K562 (cell line): ENCODE data around the gene HMSD. TPM values are rescaled to one million over a fixed set of nuclear protein-coding genes. Genes with fewer than 3 reads are reported as not detected.

Source experiments
- CTCF ChIP-seq, 3 experiments: IDR thresholded peaks in 2 of 3; conservative IDR thresholded peaks in 1 of 3; 2 replicates each; pipeline ENCODE4 v1.5.1; 2011 to 2012; ENCODE audit warnings: low read length in 3 of 3, mild to moderate bottlenecking in 3 of 3, control low read depth in 2 of 3, improper control_type of control experiment in 1 of 3, inconsistent platforms in 1 of 3, low read depth in 1 of 3, mixed read lengths in 1 of 3, moderate library complexity in 1 of 3; ENCODE audit not compliant: insufficient read depth in 2 of 3
- ID3 ChIP-seq, 2 experiments: fragments of 250-450 bp in 1 of 2; fragments of 450-650 bp in 1 of 2; sonication (Bioruptor Pico) in 1 of 2; IDR thresholded peaks; 2 replicates each; pipeline versions ENCODE4 v1.6.1 to v1.8.0; 2016 to 2021; ENCODE audit warnings: mild to moderate bottlenecking in 2 of 2, moderate library complexity in 2 of 2, missing compliant biosample characterization in 1 of 2, missing genetic modification characterization in 1 of 2
- KAT8 ChIP-seq: fragments of 450-650 bp; IDR thresholded peaks from 2 replicates; pipeline ENCODE4 v1.6.1; 2016; ENCODE audit warnings: low read depth, mild to moderate bottlenecking
- RAD21 ChIP-seq, 2 experiments: fragments of 250-450 bp in 1 of 2; fragments of 450-650 bp in 1 of 2; sonication (Bioruptor Pico) in 1 of 2; formaldehyde crosslinking in 1 of 2; IDR thresholded peaks in 1 of 2; conservative IDR thresholded peaks in 1 of 2; 2 replicates each; pipeline versions ENCODE4 v1.4.0 to v1.8.0; 2020 to 2022; ENCODE audit warnings: mild to moderate bottlenecking in 2 of 2, moderate library complexity in 1 of 2
- SMC3 ChIP-seq: conservative IDR thresholded peaks from 2 replicates; pipeline ENCODE4 v1.6.1; 2011; ENCODE audit warnings: low read depth, low read length, improper control_type of control experiment; ENCODE audit not compliant: insufficient read depth
- TEAD1 ChIP-seq, 2 experiments: fragments of 450-650 bp in 1 of 2; sonication (generic) in 1 of 2; formaldehyde crosslinking; IDR thresholded peaks; 2 replicates each; pipeline versions ENCODE4 v1.4.0 to v1.8.0; 2020 to 2022; ENCODE audit warnings: mild to moderate bottlenecking in 2 of 2, missing genetic modification reagents in 1 of 2
- ZNF277 ChIP-seq: fragments of 250-450 bp; sonication (Bioruptor Pico); IDR thresholded peaks from 2 replicates; pipeline ENCODE4 v1.8.0; 2022; ENCODE audit warnings: inconsistent platforms, mild to moderate bottlenecking, moderate library complexity, borderline replicate concordance
- ZNF311 ChIP-seq: fragments of 250-450 bp; sonication (Bioruptor Pico); IDR thresholded peaks from 2 replicates; pipeline ENCODE4 v1.4.0; 2020; ENCODE audit warnings: mild to moderate bottlenecking, moderate library complexity
- polyA plus RNA-seq, 8 experiments: library from polyadenylated mRNA; depleted of rRNA in 4 of 8; stranded (reverse) in 5 of 8; unstranded in 3 of 8; fragments of >200 nt; fragmentation: Nextera tagmentation in 2 of 8; fragmentation: Illumina TruSeq in 1 of 8; extraction: Ambion mirVana in 2 of 8; extraction: Trizol in 1 of 8; gene quantifications; 2 replicates each; pipeline versions ENCODE4 v1.2.1 to v1.2.3, GENCODE V29; 2011 to 2014; ENCODE audit warnings: inconsistent platforms in 1 of 8, missing spikeins in 1 of 8
- total RNA-seq, 7 experiments: library from RNA; depleted of rRNA in 6 of 7; stranded (reverse); fragments of >200 nt in 6 of 7; fragmentation: Illumina TruSeq in 2 of 7; extraction: Trizol in 2 of 7; gene quantifications; 2 replicates each; pipeline versions ENCODE4 v1.2.1 to v1.2.3, GENCODE V29; 2011 to 2021; ENCODE audit warnings: low replicate concordance in 1 of 7

Gene HMSD
- total and polyA plus RNA-seq, 9 of the 15 experiments (the other 6 are each of a cell fraction or from before 2014, with no cell fraction given) = 0.18 to 0.39 (median 0.33) TPM; not detected in 6

GRCh38 chr18:63979409-63979920, 30.4 kb downstream of the HMSD start (continued):
- TF ChIP-seq RAD21 (CRISPR knock-in tag; conservative IDR thresholded peaks at IDR 0.05 in 1 of 2, IDR thresholded peaks at IDR 0.05 in 1 of 2) (peak; percentile 56 to 66), CTCF (IDR thresholded peaks at IDR 0.05 in 2 of 3, conservative IDR thresholded peaks at IDR 0.05 in 1 of 3; ENCODE audit: insufficient read depth in 2 of 3, low read depth in 1 of 3, low read length in 3 of 3) (peak; percentile 47 to 65 (median 56)), TEAD1 (CRISPR knock-in tag; IDR thresholded peaks at IDR 0.05) (peak in 1 of 2 experiments; percentile 44; a peak in 1 of 4 replicates), KAT8 (no peak), ZNF311 (CRISPR knock-in tag) (no peak), ZNF277 (CRISPR knock-in tag) (no peak), SMC3 (0 out of 2 replicates have a peak, but pooled peaks have one; percentile 19), ID3 (CRISPR knock-in tag; IDR thresholded peaks at IDR 0.05) (no peak), ID3 (tag; IDR thresholded peaks at IDR 0.05) (no peak)
